Measurements from ENCODE around the gene ZNF784. TPM values are rescaled to one million over a fixed set of nuclear protein-coding genes. Genes with fewer than 3 reads are reported as not detected.

Gene ZNF784
- total and polyA plus RNA-seq, 9 of the 15 experiments (the other 6 are each of a cell fraction or from before 2014, with no cell fraction given) = 0.14 to 6.1 (median 2.1) TPM

- peak; percentile 63 for TF ChIP-seq L3MBTL2 (IDR thresholded peaks at IDR 0.05)
- no peak for TF ChIP-seq CBX8 (IDR thresholded peaks at IDR 0.05; ENCODE audit: borderline replicate concordance, extremely low read depth, low read depth, low read length, poor library complexity, severe bottlenecking)
- TF ChIP-seq LEF1 (IDR thresholded peaks at IDR 0.05) = 0 out of 2 replicates have a peak, but pooled peaks have one; percentile 13
- no peak for TF ChIP-seq SETDB1 (IDR thresholded peaks at IDR 0.05; ENCODE audit: low read length)
- TF ChIP-seq PRDM10 (IDR thresholded peaks at IDR 0.05; ENCODE audit: partially characterized antibody) = no peak
- TF ChIP-seq ZFX (CRISPR knock-in tag; IDR thresholded peaks at IDR 0.05) = peak; percentile 67
- TF ChIP-seq CXXC5 (CRISPR knock-in tag; IDR thresholded peaks at IDR 0.05) = 0 out of 2 replicates have a peak, but pooled peaks have one; percentile 34
- TF ChIP-seq ZBTB33 (CRISPR knock-in tag; IDR thresholded peaks at IDR 0.05) = peak; percentile 72; the same call in 1 of the 2 replicates
These were observed 49.1 kb upstream of the ZNF784 start (continued) for GRCh38 chr19:55673465-55673864.

All from K562 (cell line).